Fibroblast of lung (primary cell): ENCODE measurements around the gene NIPSNAP2.

Experiments used
- EZH2 ChIP-seq: IDR thresholded peaks from 2 replicates; pipeline ENCODE4 v1.5.1; 2012; ENCODE audit warnings: low read length, control low read depth, mild to moderate bottlenecking; ENCODE audit errors: missing control alignments
- TF ChIP-seq, protein P1 (sequence below), 2 donors: IDR thresholded peaks in 1 of 2; conservative IDR thresholded peaks in 1 of 2; 1 replicate in 1 of 2; 2 replicates in 1 of 2; pipeline ENCODE4 v1.5.1; 2011 to 2012; ENCODE audit warnings: low read length in 2 of 2, control low read depth in 1 of 2, inconsistent platforms in 1 of 2, low read depth in 1 of 2, mild to moderate bottlenecking in 1 of 2

- TF ChIP-seq EZH2: no peak
- TF ChIP-seq, protein P1, sequence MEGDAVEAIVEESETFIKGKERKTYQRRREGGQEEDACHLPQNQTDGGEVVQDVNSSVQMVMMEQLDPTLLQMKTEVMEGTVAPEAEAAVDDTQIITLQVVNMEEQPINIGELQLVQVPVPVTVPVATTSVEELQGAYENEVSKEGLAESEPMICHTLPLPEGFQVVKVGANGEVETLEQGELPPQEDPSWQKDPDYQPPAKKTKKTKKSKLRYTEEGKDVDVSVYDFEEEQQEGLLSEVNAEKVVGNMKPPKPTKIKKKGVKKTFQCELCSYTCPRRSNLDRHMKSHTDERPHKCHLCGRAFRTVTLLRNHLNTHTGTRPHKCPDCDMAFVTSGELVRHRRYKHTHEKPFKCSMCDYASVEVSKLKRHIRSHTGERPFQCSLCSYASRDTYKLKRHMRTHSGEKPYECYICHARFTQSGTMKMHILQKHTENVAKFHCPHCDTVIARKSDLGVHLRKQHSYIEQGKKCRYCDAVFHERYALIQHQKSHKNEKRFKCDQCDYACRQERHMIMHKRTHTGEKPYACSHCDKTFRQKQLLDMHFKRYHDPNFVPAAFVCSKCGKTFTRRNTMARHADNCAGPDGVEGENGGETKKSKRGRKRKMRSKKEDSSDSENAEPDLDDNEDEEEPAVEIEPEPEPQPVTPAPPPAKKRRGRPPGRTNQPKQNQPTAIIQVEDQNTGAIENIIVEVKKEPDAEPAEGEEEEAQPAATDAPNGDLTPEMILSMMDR (conservative IDR thresholded peaks at IDR 0.05 in 1 of 2, IDR thresholded peaks at IDR 0.05 in 1 of 2; ENCODE audit: low read depth in 1 of 2, low read length in 2 of 2): no peak
These were observed 700 bp downstream of the NIPSNAP2 start for GRCh38 chr7:55965100-55965470.
